HG03103 (cell line): ENCODE results near the gene ZNF777.
"Not testable (repeated sequence)": the region's sequence is repeated elsewhere in the genome, so short reads cannot be mapped to it uniquely, and the experiment has no call there.

Experiments
- ATAC-seq: cut with Tn5 transposase; IDR thresholded peaks from one replicate; pipeline ENCODE4 v1.9.1; 2021; ENCODE audit warnings: low read depth; ENCODE audit not compliant: unreplicated experiment

Gene ZNF777

GRCh38 chr7:149460493-149461277 lies at the start of gene ZNF777:
ZNF777 (minus strand) TSS chr7:149461062; CDS start chr7:149456022, 5,040 bp downstream.
- ATAC-seq: peak; percentile 91

GRCh38 chr7:149510248-149510647 lies 49.4 kb upstream of the ZNF777 start:
- ATAC-seq: no peak

GRCh38 chr7:149509774-149510173 lies 48.9 kb upstream of the ZNF777 start:
- no peak for ATAC-seq

- ATAC-seq: no peak
These were observed 44.7 kb upstream of the ZNF777 start for GRCh38 chr7:149505551-149505950.

- no peak for ATAC-seq
These were observed 40.8 kb upstream of the ZNF777 start for GRCh38 chr7:149501651-149502050.

GRCh38 chr7:149500910-149501309 lies 40.0 kb upstream of the ZNF777 start:
- no peak for ATAC-seq

GRCh38 chr7:149500201-149500600 lies 39.3 kb upstream of the ZNF777 start:
- ATAC-seq: no peak

GRCh38 chr7:149498811-149499210 lies 37.9 kb upstream of the ZNF777 start:
- ATAC-seq: no peak

GRCh38 chr7:149497467-149498261 lies 36.8 kb upstream of the ZNF777 start, which contains the start of gene ZNF746:
ZNF746 (minus strand) TSS chr7:149497809; CDS start chr7:149497536, 273 bp downstream.
- ATAC-seq: peak; percentile 95

- ATAC-seq: peak; percentile 22
These were observed 36.0 kb upstream of the ZNF777 start for GRCh38 chr7:149496642-149497391.

- no peak for ATAC-seq
These were observed 35.2 kb upstream of the ZNF777 start for GRCh38 chr7:149495785-149496641.

GRCh38 chr7:149494738-149495368 lies 34.0 kb upstream of the ZNF777 start:
- ATAC-seq: no peak

- ATAC-seq: not testable (repeated sequence)
These were observed 33.1 kb upstream of the ZNF777 start for GRCh38 chr7:149493975-149494374.

- no peak for ATAC-seq
These were observed 32.5 kb upstream of the ZNF777 start for GRCh38 chr7:149493366-149493765.

GRCh38 chr7:149490083-149490760 lies 29.4 kb upstream of the ZNF777 start:
- ATAC-seq: no peak

- no peak for ATAC-seq
These were observed 28.6 kb upstream of the ZNF777 start for GRCh38 chr7:149489391-149490024.

GRCh38 chr7:149479568-149479967 lies 18.7 kb upstream of the ZNF777 start:
- ATAC-seq: no peak

- ATAC-seq: no peak
These were observed 17.9 kb upstream of the ZNF777 start for GRCh38 chr7:149478754-149479153.
